ENCODE measurements around the gene EDIL3.
"Not testable (repeated sequence)": the region's sequence is repeated elsewhere in the genome, so short reads cannot be mapped to it uniquely, and the experiment has no call there.

The EDIL3 gene

DNA sequence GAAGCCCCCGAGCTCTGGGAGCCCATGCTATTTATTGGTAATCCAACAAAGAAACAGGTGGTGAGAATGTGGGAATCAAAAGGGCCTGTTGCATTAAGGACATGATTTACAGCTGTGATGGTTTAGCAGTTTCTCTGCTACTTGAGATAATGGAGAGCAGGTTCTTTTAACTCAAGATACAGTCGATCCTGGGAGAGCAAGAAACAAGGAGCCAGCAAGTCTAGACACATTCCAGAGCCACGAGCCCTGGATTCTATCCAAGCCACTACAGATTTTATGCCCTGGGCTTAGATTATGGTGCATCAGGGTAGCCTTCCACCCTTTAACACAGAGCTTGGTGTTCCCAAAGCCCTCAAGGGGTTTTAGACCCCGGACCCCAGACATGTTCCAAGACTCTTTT lies 87.0 kb downstream of the EDIL3 start:
- not testable (repeated sequence) for DNase-seq

DNA sequence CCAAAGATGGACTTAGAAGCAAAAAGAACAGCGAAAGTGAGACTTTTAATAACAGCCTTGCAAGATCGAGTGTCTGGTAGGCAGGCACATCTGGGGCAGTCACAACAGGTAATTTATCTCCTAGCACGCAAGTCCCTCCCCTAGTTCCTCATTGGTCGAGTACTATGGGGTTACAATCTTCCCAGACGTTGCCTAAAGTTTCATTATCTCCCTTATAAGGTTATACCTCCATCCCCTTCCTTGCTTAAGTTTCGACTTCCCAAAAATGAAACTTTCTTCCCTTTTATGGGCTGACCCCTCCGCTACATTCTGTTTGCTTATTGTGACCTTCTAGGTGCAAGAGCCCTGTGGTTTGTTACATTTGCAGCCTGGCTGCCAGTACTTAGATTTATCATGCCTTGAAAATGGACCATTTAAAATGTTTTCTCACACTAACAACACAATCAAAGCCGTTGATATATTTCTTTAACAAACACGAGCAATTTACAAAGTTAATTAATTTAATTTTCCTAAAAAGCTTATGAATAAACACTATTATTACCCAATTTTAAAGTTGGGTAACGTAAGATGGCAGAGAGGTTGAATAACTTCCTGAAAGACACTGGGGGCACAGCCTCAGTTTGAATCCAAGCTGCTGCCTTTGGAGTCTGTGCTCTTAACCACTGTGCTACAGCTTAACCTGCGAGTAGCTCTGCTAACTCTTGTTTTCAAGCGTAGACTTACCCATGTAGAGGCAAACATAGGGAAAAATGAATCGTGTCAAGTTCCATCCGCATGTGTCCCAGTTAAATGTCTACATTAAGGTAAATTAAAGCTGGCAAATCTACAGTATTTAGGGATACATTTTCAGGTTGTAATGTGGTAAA lies 91.7 kb downstream of the EDIL3 start:
- no peak for DNase-seq

GRCh38 chr5:84292000-84292642 lies 92.6 kb downstream of the EDIL3 start:
- no peak for DNase-seq

DNA sequence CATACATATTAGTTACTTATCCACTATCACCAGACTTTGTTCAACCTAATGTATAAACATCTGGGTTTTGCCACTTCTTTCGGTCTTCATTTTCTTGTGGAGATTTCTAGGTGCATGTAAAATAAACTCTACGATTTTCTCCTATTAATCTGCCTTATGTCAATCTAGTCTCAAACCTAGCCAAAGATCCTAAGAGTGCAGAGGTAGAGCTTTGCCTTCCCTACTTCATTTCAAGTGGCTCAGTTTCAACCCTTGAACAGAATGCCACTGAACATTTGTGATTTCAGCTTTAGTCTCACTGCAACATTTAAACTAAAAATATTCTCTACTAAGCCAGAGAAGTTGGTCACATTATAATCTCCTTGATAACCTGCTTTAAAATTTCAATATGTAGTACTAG lies 94.0 kb downstream of the EDIL3 start:
- no peak for DNase-seq

DNA sequence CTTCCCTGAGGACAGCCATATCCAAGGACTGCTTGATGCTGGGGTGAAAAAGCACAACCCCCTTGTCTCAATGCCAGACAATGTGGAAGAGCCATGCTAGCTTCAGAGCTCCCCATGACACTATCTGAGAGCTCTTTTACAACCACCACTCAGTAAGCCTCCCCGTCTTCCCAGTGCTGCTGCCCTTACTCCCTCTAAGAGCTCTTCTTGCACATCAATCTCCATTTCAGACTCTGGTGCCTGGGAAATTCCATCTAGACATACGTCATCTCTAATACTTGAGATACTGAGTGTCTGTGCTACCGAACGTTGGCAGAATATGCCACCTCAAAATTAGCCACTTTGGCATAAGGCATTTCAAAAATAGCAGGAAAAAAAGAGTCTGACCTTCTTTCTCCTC lies 94.5 kb downstream of the EDIL3 start:
- DNase-seq, result no peak

DNA sequence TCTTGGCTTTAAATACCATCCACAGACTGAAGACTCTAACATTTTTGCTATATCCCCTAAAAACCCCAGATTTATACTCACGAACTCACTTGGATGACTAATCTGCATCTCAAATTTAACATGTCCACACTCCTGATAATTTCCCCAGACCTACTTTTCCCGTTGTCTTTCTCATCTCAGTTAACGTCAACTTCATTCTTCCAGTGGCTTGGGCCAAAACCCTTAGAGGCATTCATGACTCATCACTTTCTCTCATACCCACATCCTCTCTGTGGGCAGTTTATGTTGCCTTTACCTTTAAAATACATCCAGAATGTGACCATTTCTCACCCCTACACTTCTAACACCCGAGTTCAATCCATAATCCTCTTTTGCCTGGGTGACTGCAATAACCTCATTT lies 96.7 kb downstream of the EDIL3 start:
- DNase-seq, result no peak

GRCh38 chr5:84286662-84287061 lies 98.0 kb downstream of the EDIL3 start:
- DNase-seq, result no peak

GRCh38 chr5:84285641-84286637 lies 98.7 kb downstream of the EDIL3 start:
- no peak for DNase-seq

- no peak for DNase-seq
Measured at GRCh38 chr5:84281383-84281782, 103.3 kb downstream of the EDIL3 start.

DNA sequence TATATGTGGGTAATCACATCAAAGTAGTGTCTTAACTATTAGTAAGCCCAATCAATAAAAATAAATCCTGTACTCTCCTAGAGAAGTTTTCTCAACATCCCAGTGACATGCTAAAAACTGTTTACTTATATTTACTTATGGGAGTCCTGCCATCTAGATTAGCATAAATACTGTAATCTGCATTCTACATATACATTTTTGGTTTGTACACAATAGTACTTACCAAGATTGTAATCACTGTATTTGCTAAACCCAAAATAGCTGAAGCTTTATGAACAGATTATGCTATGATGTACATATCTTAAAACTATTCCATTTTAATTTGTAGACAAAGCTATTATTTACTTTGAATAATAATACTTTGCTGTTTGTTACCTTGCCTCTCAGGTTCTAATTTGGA lies 105.4 kb downstream of the EDIL3 start:
- no peak for DNase-seq

- DNase-seq, result no peak
Measured at GRCh38 chr5:84275609-84276008, 109.1 kb downstream of the EDIL3 start.

DNA sequence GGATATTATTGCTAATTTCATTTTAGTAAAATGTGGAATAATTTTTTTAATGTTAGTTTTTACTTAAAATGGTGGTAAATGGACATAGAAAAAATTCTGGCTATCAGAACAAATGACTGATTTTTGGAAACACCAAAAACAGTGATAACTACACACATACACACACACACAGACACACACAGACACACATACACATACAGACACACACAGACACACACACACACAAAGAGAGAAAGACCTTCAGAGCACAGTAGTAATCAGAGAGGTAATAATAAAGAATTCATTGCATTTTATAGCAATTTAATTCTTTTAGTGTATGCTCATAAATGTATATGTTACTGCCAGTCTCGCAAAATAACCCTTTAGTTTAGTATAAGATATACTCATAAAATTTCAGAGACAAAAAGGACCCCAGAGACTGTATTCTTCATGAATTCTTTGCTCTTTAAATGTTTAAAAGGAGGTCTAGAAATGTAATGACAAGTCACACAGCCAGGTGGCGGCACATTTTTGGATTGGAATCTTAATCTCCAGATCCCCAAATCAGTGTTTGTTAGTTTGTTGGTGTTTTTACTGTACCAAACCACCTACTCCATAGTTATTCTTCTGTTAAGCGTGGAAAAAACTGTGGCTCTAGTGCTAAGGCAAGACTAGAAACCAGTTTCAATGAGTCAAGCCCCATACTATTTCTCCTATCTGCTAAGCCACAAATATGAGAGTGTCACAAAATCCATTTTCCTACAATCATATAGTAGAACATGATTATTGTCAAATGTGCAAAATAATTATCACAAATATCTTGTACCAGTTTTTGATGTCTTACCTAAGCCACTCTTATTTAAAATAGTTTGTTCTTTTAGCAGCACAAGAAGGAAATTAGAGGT lies 109.9 kb downstream of the EDIL3 start:
- DNase-seq, result no peak

- DNase-seq, result no peak
Measured at GRCh38 chr5:84273517-84273883, 111.2 kb downstream of the EDIL3 start.

- DNase-seq, result no peak
Measured at GRCh38 chr5:84272771-84273516, 111.7 kb downstream of the EDIL3 start.

- DNase-seq, result no peak
Measured at GRCh38 chr5:84265739-84266550, 118.7 kb downstream of the EDIL3 start.

DNA sequence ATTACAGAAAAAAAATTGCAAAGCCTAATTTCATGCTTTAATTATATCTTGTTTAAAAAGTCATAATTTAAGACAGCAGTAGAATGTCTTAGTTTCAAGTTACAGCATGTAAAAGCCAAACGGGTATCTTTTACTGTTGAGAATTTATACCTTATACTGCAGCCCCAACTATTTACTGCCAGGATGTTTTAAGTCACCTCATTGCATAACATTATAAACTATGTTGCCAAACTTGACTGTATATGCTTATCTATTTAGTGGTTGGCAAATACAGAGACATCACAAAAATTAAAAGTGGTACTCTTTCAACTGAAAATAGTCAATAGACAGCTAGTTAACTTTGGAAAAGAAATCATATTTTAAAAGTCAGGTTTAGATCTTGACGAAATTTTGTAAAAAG lies 119.5 kb downstream of the EDIL3 start:
- DNase-seq, result no peak

DNA sequence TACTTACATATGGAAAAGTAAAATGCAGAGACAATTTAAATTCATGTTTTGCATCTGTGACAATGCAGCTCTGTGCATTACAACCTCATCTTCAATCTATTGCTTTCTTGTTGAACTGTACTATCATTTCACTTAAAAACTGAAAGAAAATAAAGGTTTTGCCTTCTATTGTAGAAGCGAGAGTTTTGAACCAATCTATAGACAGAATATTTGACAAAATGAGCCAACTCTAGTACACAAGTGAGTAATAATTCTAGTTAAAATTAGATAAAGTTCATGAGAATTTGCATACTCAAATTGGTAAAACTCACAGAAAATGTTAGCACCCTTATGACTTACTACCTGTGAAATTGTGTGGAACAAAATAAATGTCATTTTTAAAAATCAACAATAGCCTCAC lies 123.7 kb downstream of the EDIL3 start:
- DNase-seq, result no peak

- no peak for DNase-seq
Measured at GRCh38 chr5:84260140-84260539, 124.5 kb downstream of the EDIL3 start.

DNA sequence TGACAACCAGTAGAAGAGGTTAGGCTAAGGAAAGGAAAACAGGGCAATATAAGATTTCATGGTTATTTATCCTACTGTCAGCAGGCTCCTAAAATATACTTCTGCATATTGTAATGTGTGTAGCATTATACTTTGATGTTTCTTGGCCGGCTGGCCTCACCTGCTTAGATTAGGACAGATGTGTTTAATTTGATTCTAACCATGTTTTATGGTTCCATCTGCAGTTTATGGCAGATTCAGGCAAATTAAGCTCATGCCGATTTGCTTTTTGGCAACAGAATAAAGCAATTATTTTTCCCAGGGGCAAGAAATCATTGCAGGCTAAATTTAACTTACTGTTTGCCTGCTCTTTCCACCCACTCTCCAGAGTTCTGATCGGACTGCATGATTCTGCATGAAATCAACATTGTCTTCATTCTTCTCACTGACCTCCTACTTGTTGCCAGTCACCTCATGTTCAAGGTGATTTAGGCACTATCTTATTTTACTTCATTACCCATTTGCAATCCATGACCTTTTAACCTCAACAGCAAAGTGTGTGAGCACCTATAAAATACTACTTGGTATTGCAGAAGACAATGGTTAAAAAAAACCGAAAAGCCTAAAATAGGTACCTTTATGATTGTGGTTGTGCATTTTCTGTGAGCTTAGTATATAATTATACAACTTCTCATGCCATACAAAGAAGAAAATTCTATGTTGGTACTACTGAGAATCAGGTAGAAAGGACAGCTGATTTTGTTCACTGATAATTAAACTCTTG lies 125.2 kb downstream of the EDIL3 start:
- no peak for DNase-seq

GRCh38 chr5:84257061-84257460 lies 127.6 kb downstream of the EDIL3 start:
- no peak for DNase-seq
